HG03575 (cell line): Measurements from ENCODE around the gene EFNA3.

Experiments used
- ATAC-seq: cut with Tn5 transposase; IDR thresholded peaks from one replicate; pipeline ENCODE4 v1.9.1; 2021; ENCODE audit not compliant: unreplicated experiment, insufficient number of reproducible peaks, low FRiP score; ENCODE audit errors: extremely low read depth

EFNA3 gene

DNA sequence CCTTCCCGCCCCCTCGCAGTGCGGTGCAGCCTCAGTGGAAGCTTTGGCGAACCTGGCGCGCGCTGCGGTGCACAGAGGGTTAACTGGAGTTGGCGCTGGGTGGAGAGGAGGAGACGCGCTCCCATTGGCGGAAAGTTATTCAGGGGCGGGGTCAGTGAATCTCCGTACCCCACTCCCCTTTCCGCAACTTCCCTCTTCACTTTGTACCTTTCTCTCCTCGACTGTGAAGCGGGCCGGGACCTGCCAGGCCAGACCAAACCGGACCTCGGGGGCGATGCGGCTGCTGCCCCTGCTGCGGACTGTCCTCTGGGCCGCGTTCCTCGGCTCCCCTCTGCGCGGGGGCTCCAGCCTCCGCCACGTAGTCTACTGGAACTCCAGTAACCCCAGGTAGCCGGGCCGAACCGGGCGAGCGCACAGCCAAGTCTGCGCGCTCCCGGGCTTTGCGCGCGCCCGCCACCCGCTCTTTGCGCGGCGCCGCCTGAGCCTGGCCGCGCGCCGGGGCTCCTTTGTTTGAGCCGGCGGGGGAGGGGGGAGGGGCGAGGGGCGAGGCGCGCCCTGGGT is 15.0 kb upstream of the EFNA3 start, which contains the start of gene EFNA4:
Gene EFNA4 (plus strand): TSS at position 191 of the 561 bp plus-strand sequence. CDS start 84 bp downstream, at position 275.
- ATAC-seq: no peak

DNA sequence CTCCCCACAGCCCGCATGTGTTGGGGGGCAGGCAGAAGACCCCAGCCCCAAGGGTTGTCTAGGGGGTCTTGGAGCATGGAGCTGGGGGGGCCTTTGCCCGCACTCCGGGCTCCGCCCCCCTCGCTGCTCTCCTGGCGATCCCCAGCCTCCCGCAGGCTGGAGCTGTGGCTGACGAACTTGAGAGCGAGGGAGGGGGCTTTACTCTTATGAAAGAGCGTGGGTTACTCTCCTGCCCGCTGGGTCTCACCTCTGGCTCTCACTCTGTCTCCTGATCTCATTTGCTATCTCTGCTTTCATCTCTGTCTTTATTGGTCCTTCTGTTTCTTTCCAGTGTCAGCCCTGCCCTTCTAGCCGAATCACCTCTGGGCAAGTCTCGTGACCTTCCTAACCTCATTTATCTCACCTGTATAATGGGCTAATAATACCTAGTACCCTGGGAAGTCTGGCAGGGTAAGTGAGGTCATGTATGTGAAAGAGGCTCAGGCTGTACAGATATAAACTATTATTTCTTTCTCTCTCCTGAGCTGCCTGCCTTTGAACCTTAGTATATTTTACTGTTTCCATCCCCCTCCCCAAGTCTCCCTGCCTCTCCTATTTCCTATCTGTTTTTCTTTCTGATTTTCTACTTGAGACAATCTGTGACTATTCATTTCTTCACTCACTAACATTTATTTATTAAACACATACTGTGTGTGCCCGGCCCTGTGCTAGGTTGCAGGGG is 14.4 kb upstream of the EFNA3 start:
- ATAC-seq: no peak

DNA sequence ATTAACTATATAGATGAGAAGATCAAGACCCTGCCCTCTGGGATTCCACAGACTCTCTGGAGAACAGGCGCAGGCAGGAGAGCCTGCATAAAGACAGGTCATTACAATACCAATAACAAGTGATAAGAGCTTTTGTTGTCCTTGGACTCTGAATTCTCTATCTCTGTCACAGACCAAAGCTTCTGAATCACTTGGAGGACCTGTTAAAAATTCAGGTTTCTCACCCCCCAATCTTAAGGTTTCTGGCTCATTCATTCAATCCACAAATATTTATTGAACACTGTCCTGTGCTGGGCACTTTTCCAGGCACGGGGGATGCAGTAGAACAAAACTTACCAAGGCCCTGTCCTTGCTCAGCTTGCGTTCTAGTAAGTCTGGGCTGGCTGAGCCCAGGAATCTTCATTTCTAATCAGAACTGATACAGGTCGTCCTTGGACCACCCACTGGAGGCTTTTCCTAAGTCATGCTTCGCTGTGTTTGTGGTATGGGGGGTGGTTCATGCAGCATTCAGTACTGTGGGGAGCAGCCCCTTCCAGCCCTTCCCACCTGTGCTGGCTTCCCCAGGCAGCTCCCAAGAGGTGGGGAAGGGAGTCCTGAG is 13.7 kb upstream of the EFNA3 start:
- no peak for ATAC-seq

DNA sequence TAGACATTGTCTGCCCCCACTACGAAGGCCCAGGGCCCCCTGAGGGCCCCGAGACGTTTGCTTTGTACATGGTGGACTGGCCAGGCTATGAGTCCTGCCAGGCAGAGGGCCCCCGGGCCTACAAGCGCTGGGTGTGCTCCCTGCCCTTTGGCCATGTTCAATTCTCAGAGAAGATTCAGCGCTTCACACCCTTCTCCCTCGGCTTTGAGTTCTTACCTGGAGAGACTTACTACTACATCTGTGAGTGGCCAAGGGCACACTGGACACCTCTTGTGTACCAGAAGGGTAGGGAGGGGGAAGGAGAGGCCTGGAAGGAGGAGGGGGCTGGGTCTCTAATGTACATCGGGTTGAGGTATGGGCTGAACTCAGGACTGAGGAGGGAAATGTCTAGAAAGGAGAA is 11.9 kb upstream of the EFNA3 start:
- ATAC-seq: no peak

DNA sequence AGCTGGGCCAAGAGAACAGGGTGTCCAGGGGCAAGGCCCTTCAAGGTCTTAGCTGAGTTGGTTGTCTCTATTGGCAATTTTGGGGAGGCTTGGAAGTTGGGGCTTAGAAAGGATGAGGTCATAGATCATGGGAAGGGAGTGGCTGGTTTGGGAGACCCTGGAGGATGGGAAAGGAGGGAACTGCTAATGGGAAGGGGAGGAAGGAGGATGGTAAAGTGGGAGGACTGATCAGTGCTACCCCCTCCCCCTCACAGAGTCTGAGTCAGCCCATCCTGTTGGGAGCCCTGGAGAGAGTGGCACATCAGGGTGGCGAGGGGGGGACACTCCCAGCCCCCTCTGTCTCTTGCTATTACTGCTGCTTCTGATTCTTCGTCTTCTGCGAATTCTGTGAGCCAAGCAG is 10.0 kb upstream of the EFNA3 start:
- no peak for ATAC-seq

DNA sequence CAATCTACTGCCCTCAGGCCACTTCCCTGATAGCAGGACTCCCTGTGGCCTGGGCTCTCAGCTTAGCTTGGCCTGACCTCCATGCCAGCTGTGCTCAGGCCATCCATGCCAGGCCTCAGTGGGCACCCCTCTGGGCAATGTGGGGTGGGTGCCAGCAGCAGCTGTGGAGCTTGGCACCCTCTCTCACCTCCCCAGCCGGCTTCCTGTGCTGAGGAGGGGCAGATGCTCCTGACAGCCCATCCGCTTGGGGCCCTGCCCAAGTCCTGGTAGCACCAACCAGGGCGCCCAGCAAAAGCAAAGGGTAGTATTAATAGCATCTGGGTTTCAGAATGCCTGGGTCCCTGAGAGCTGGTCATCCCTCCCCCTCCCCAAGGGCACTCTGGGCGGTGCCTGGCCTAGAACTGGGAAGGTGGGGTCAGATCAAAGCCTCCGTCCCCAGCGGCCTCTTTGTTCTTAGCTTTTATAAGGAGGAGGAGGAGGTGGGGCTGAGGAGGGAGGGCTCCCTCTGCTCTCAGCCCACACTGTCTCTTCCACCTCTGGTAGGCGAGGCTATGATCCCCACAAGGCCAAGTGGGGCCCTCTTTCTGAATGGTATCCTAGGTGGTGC is 9.0 kb upstream of the EFNA3 start:
- ATAC-seq: no peak

DNA sequence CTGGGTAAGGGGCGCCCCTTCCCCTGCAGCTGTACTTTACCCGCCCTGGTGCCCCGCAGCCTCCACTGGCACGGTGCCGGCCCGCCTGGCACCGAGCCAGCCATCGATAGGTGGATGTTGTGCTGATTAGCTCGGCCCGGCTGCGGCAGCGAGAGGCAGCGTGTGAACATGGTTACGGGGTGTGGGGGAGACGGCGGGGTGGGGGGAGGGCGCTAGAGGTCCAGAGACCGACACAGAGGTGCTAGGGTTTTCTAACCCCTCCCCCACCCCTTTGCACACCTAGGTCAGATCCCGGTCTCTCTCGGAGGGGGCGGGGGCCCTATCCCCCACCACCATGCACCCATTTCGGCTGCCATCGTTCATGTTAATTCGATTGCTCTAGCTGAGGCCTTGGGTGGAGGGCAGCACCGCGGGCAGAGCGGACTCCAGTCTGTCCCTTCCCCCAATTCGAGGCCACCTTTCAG is 8.4 kb upstream of the EFNA3 start:
- no peak for ATAC-seq

DNA sequence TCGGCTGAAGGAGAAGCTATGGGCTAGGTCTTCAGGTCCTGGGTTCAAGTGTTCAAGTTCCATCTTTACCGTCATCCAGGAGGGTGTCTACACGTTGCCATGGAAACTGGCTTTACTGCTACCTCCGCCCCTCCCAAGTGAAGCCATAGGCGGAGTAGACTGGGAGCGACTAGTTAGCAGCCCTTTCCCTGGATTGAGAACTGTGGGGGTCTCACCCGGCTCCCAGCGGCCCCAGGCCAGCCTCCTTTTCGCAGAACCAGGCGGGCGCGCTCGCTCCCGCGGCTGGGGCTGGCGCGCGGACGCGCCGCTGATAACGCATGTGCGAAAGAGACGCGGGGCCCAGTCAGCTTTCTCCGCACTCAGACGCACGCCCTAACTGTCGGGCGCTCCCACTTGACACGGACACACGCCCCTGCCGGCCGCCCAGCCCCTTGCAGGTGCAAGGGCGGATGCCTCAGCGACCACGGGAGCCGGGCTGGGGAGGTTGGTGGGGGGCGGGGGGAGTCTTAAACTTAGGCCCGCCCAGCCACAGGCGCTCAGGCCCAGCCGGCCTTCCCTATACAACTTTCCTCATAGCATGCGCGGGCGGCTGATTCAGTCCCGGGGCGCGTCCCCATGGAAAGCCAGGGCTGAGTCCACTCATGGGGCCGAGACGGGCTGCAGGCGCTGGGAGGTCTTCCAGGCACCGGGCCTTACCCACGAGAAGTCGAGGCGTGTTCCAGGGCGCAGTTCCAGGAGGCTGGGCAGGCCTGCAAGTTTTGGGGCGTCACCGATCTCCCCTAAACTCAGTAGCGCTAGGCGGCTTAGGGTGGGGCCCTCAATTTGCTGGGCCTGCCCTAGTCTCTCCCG is 7.7 kb upstream of the EFNA3 start:
- ATAC-seq: no peak

DNA sequence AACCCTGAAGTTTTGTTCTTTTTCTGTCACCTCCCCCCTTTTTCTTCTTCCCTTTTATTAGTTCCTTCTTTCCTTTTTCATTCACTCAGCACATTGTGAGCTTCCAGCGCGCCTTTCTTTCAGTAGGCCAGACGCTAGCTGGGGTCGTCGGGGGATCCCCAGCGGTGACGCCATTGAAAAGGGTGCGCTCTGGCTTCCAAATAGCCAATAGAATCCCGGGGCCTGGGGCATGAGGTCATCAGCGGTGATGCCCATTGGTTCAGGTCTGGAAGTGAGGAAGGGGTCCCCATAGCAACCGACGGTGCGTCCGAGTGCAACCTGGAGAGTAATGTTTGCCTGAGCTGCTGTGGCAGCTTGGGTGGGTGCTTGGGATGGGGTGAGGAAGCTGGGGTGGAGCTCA is 6.9 kb upstream of the EFNA3 start:
- no peak for ATAC-seq

DNA sequence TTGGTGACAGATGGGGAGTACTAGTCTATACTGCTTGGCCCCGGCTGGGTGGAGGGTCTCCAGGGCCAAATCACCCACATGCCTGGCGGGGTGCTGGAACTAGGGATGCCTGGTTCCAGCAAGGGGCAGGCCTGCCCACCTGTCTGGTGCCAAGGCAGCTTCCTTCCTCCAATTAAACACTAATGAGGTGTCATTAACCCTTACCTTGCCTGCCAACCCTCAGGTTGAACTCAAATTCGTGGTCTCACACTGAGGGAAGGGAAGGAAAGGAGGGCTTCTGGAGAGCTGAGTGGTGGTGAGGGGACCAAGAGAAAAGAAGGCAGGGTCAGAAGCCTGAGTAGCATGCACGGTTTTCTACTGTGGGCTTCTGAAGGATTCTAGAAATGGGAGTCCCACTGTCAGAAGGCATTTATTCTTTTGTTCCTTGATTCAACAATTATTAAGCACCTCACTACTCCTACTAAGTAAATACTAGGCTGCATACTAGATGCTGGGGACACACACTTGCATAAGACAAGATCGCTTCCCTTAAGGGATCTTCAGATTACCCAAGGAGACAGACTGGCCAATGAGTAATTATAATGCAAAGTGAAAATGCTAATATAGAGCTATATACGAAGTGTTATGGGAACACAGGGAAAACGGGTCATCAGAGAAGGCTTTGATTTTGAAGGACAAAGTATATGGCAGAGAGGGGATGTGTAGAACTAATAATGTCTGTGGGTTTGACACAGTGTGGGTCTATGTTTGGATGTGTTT is 5.9 kb upstream of the EFNA3 start:
- no peak for ATAC-seq

DNA sequence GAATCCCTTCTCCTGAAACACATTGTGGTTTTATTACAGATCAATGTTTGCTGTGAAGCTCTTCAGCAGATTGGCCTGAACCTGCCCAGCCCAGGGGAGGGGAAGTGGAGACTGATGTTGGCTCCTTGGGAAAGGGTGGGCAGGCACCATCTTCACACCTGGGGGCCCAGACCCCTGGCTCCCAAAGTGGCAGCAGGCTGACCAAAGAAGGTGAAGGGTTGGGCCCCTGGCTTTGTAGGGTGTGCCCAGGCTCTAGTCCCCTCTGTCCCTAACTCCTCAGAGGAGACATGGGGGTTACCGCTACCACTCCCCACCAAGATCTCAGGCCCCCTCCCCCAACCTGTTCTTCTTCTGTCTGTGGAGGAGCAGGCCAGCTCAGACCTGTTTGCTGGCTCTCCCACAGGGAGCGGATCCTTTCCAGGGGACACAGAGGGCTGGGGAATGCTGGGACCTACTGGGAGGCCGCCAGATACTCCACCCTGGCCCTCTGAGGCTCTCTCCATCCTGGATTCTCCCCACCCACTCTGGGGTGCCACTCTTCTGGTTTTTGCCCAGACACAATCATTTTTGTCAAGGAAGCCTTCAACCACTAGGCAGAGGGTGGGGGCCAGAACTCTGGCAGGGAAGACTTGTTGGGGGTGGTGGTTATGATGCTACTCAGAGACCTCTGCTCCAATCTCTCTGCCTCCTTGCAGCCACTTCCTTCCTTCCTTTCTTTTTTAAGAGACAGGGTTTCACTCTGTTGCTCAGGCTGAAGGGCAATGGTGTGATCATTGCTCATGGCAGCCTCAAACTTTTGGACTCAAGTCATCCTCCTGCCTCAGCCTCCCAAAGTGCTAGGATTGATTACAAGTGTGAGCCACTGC is 5.0 kb upstream of the EFNA3 start:
- ATAC-seq: no peak

DNA sequence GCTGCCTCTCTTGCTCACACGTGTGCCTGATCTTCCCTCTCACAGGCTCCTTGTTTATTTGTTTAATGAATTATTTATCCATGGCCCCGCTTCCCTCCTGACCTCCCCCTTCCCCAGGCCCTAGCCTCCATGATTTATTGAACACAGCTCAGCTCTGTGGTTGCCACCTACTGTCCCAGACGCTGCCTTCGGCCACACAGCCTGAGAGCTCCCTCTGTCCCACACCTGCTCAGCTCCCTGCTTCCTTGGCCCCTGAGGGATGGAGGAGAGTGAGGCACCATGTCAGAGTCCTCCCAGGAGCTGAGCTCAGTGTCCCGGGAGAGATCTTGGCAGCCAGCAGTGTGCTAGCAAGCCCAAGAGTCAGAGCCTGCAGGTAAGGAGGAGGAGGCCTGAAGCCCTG is 3.1 kb upstream of the EFNA3 start:
- ATAC-seq: no peak

DNA sequence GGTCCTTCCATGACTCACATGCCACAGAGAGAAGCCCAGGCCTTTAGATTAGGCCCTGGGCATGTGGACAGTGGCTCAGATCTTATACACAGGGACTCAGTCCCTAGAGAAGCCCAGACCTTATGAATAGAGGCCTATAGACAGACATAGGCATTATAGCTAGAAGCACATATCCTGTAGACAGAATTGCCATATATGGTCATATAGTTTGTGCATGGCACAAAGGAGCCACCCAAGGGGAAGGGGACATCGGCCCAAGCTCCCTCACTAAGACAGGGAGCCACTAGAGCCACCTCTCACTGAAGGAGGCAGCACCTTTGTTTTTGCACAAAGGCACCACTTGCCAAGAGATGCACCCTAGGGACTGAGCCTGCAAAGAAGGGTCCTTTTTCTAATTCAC is 2.3 kb upstream of the EFNA3 start:
- ATAC-seq: no peak

DNA sequence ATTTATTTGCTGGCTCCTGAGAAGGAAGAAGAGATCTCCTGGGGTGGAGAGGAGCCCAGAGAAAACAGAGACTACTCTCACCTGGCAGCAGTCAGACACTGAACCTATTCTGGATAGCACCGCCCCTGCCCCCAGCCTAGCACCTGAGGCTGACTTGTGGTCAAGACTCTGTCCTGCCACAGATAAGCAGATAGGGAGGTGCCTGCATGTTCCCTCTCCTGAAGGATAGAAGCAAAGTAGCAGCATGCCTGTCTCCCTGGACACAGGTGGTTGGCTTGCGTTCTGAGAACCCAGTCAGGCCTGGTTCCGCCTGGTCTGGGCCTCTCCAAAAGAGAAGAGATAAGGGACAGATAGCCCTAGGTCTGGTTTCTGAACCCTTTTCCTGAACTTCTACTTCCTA is 1.3 kb upstream of the EFNA3 start:
- no peak for ATAC-seq

DNA sequence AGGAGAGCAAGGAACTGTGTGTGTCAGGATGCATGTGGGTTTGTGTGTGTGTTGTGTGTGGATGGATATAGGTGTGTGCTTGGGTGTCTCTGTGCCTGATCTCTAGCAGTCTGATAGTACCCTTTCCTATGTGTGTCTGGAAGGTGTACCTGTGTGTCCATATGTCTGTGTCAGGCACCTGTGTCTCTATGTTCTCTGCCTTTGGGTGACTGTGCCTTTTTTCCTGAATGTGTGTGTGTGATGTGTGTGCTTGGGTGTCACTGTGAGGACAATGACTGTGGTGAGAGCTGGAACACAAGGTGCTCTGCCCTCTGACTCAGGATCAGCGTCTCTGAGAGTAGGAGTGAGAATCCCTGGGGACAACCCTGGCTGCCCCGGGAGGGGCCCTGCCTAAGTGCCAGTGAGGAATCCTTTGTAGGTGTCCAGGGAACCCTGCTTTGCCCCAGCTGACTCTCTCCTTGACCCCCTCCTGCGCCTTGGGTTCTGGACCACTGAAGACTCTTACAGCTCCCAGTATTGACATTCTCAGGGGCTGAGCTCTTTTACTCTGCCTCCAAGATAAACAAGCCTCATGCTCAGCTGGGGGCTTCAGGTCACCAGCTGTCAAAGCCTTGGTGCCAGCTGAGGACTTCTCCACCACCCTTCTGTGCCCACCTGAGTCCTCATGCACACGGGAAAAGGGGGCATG is 735 bp upstream of the EFNA3 start:
- ATAC-seq: no peak

DNA sequence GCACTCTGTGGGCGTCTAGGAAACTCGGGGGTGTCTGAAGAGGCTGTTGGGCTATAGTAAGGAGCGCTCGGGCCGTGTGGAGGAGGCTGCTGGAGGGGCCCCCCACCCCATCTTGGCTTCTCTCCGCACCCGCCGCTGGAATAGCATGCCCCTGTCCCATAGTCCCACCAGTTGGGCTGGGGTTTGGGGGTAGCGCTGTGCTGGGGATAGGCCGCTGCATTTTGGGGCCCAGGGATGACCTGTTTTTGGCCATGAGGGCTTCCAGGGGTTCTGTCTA is 511 bp downstream of the EFNA3 start:
- no peak for ATAC-seq

DNA sequence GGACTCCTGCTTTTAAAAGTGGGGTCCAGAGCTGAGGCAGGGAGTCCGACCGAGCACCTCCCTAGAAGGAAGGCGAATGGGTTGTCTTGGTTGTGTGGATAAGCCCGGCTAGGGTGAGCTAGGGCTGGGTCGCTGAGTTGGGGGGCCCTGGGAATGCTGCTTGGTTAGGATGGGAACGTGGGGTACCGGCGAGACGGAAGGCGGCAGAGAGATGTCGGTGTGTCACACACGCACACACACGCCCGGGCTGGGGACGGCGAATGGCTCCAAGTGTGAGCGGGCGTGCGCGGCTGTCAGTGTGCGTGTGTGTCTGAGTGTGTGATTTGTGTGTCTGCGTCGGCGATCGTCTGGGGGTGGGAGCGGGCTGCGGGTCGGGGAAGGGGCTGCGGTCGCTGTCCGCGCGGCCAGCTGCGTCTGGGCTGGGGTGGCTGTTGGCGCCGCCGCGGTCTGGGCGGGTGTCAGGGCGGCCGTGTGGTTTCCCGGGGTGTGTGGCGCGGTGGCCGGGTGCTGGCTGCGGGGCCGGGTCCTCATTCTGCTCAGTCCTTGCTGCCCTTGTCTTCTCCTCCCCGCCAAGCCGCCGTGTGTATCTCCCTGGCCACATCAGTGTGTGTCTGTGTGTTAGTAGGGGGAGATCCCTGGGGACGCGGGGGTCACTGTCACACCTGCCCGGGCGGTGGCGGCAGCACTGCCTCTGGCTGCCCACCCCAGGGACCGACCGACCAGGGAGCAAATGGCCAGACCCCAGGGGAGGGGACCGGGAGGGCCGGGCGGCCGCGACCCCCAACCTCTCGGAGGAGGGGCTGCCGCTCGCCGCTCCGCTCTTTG is 1.1 kb downstream of the EFNA3 start:
- no peak for ATAC-seq
